Pulmonary artery endothelial cell (primary cell): ENCODE data around the gene PPP1R3G. TPM values are rescaled to one million over a fixed set of nuclear protein-coding genes. Genes with fewer than 3 reads are reported as not detected.
A peak's percentile ranks its signal among the peaks of the same experiment; 100 is the strongest.
"Not testable (repeated sequence)": the region's sequence is repeated elsewhere in the genome, so short reads cannot be mapped to it uniquely, and the experiment has no call there.

Experiments
- DNase-seq: peaks from one replicate; pipeline ENCODE4 v3.0.0-alpha.2; 2011; ENCODE audit warnings: low read depth, low spot score
- total RNA-seq: library from RNA; depleted of rRNA; stranded (reverse); fragments of >200 nt; gene quantifications from 2 replicates; pipeline ENCODE4 v1.2.3, GENCODE V29; 2014

The PPP1R3G gene
- total RNA-seq, result 0.33 and 0.39 TPM in 2 replicates

- peak; percentile 30 for DNase-seq
Measured at GRCh38 chr6:5084781-5085647, at the start of gene PPP1R3G. PPP1R3G (plus strand) TSS chr6:5085341; CDS start chr6:5085486, 145 bp downstream.

GRCh38 chr6:5036269-5036668 lies 48.9 kb upstream of the PPP1R3G start:
- no peak for DNase-seq

GRCh38 chr6:5041955-5042354 lies 43.2 kb upstream of the PPP1R3G start:
- no peak for DNase-seq

GRCh38 chr6:5042436-5042835 lies 42.7 kb upstream of the PPP1R3G start:
- no peak for DNase-seq

DNA sequence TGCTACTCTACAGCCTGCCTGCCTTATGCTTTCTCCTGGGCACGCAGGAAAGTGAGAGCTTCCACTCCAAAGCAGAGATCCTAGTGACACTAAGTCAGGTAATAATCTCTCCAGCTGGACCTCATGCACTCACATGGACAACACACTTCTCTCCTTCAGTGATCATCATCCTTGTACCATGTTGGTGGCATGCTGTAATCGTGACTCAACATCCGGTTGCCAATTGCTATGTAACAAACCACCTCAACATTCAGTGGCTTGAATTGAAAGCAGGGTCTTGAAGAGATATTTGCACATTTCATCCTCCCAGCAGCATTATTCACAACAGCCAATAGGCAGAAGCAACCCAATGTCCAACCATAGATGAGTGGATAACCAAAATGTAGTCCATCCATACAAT lies 40.3 kb upstream of the PPP1R3G start:
- DNase-seq, result no peak

GRCh38 chr6:5045416-5045815 lies 39.7 kb upstream of the PPP1R3G start:
- DNase-seq, result no peak

DNA sequence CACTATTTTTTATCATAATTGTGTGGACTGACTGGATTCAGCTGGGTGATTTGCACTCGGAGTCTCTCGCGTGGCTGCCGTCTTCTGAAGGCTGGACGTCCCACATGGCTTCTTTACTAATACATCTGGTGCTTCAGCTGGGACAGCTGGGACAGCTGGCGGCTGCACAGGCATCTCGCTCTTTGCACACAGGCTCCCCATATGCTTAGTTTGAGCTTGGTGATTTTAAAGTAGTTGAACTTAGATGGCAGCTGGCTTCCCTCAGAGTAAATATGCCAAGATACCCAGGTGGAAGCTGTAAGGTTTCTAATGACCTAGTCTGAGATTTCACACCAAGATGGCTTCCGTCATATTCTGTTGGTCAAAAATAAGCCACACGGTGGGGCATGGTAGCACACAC lies 38.7 kb upstream of the PPP1R3G start:
- DNase-seq, result no peak

DNA sequence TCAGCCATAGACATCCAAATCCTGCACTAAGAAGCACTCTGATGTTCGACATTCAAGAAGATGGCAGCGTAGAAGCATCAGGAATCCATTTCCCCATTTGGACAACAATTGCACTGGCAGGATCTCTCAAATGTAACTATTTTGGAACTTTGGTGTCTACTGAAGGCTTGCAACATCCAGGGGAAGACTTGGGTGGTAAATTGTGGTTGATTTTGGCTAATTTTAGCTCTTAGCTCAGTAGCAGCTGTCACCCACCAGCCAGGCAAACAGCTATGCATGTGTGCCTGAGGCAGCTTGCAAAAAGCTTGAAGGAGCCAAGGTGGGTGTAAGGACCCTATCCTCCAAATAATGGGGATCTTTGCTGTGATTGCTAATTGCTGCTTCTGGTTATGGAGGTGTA lies 35.1 kb upstream of the PPP1R3G start:
- no peak for DNase-seq

DNA sequence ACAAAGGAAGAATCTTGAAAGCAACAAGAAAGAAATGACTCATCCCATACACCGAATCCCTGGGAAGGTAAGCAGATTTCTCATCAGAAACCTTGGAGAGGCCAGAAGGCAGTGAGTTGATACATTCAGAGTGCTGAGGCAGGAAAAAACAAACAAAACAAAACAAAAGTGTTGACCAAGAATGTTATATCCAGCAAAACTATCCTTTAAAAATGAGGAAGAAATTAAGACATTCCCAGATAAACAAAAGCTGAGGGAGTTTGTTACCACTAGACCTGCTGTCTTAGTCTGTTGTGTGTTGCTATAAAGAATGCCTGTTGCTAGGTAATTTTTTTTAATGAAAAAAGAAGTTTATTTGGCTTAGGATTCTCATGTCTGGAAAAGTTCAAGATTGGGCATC lies 33.7 kb upstream of the PPP1R3G start:
- no peak for DNase-seq

GRCh38 chr6:5053038-5053437 lies 32.1 kb upstream of the PPP1R3G start:
- peak; percentile 53 for DNase-seq

DNA sequence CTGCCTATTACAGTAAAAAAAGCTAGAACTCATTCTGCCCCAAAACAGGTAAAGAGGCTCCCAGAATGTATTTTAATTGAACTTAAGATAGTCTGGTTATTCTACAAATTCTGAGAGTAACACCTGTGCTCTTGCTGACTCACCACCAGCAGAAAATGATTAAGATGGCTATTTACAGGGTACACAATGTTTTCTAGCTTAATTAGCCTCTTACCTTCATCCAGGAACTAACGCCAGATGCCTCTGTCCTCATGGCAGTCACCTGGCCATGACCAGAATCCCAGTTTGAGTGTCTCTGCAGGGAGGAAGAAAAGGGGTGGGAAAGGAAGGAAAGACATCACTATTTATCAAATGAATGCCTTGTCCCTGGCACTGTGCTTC lies 31.3 kb upstream of the PPP1R3G start:
- DNase-seq, result no peak

DNA sequence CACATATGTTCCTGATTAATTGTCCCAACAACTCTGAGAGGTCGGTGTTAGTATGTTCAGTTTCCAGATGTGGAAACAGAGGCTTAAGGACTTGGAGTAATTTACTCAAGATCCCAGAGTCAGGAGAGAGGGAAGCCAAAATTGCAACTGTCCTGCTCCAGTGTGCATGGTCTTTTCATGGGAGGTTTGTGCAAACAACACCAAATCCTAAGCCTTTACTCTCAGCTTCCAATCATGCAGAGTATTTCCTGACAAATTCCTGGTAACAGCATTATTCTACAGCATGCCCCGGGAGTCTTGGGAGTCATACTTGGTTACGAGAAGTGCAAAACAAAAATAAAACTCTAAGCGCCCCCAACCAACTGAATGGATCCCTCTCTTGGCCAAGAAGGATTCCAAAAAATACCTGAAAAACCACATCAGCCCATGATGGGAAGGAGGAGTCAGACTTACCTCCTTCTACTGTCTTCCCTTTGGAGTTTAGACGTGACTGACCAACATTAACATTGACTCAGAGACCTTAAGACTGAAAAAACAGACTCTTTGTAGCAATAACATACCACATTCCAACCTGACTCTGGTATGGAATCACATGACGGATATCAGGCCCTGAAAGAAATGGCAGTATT lies 30.8 kb upstream of the PPP1R3G start:
- peak; percentile 66 for DNase-seq

- no peak for DNase-seq
Measured at GRCh38 chr6:5055118-5055517, 30.0 kb upstream of the PPP1R3G start.

DNA sequence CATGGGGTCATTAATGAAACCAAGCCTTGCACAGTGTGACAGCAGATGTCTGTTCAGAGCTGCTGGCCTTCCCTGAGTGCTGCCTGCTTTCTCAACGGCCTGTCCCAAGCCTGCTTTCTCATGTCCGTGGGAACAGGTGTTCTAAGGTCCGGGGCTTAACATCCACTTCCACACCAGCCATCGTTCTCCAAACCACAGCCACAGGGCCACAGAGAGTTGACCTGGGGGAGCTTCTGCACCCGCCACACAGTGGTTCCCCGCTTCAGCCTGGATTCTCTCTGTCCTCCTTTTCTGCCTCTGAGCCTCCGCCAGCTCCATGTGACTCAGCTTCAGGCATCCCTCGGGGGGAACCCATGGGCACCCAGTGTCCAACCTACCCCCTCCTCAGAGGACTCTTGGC lies 26.9 kb upstream of the PPP1R3G start:
- no peak for DNase-seq

DNA sequence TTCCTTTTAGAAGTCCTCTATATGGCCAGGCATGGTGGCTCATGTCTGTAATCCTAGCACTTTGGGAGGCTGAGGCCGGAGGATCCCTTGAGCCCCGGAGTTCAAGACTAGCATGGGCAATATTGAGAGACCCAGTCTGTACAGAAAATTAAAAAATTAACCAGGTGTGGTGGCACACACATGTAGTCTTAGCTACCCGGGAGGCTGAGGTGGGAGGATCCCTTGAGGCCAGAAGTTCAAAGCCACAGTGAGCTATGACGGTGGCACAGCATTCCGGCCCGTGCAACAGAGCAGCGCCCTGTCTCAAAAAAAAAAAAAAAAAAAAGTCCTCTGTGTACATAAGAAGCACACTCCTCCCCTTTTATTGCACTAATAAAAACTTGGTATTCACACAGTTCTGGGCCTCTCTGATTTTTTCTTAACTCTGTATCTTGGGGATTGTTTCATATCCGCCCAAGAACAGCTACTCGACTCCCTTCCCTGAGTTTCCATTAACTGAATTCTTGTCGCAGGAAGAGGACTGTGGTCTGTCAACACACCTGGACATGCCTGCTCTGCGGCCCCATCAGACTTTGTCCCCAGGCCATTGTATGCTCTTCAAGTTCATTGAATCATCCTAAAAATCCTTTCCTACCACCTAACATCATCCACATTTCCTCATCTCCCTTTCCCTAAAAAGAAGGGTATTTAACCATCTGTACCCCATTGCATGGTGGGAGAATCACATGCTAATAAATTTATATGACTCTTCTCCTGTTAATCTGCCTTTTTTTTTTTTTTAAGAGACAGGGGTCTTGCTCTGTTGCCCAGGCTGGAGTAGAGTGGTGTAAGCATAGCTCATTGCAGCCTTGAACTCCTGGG lies 25.9 kb upstream of the PPP1R3G start:
- DNase-seq, result no peak

- DNase-seq, result not testable (repeated sequence)
Measured at GRCh38 chr6:5060439-5060838, 24.7 kb upstream of the PPP1R3G start.

- DNase-seq, result no peak
Measured at GRCh38 chr6:5061152-5061551, 24.0 kb upstream of the PPP1R3G start.

DNA sequence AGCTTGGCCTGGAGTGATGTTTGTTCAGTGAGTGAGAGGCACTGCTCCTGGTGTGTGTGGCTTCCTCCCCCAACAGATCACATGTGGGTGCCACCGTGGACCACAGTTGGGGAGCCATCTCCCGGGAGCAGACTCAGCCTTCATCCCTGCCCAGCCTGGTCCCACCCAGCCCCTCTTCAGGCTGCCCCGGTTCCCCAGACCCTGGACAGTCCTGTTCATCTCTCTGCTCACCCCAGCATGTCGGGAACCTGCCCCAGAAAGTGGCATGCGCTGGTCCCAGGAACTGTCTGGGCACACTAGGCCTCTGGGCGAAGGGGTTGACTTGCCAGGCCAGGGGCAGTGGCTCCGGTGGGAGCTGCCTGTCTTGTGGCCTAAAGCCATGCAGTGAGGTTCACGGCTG lies 21.5 kb upstream of the PPP1R3G start:
- no peak for DNase-seq

GRCh38 chr6:5066456-5067093 lies 18.6 kb upstream of the PPP1R3G start:
- DNase-seq, result no peak

GRCh38 chr6:5067305-5067704 lies 17.8 kb upstream of the PPP1R3G start:
- DNase-seq, result no peak

DNA sequence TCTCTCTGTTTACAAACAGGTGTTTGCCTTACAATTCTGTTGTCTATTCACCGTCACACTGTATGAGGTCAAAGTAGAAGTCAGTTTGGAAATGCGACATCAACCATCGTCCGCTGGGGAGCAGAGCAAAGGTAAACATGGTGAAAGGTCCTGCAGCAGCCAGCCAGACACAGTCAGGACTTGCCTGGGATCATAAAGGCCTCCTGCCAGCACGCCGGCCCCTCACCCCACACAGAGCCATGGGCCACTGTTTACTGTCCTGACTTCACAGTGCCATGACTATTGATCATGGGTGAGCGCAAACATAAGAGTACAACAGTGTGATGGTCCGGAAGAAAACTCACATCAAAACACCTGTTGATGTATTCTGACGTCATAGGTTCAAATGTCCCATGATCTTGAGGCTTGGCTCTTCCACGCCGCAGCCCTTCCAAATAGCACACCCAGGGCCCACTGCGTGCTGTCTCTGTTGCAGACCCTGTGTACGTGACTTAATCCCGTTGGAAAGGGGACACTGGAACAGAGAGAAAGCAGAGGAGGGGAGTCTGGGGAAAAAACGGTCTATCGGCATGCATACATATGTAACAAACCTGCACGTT lies 16.9 kb upstream of the PPP1R3G start:
- no peak for DNase-seq
